ENCODE results near the gene HACD2. TPM values are rescaled to one million over a fixed set of nuclear protein-coding genes. Genes with fewer than 3 reads are reported as not detected.
A peak's percentile ranks its signal among the peaks of the same experiment; 100 is the strongest.

Gene HACD2
- total and polyA plus RNA-seq, 10 of the 15 experiments (the other 5 are each of a cell fraction or from before 2014, with no cell fraction given) = 9.1 to 30.0 (median 18.8) TPM

GRCh38 chr3:123536153-123536895 lies 48.5 kb downstream of the HACD2 start (continued):
- TF ChIP-seq KDM1A (IDR thresholded peaks at IDR 0.05; ENCODE audit: borderline replicate concordance) (no peak), ATF7 (IDR thresholded peaks at IDR 0.05; ENCODE audit: low read depth) (no peak), RB1 (IDR thresholded peaks at IDR 0.05; ENCODE audit: borderline replicate concordance) (no peak), REST (IDR thresholded peaks at IDR 0.05; ENCODE audit: low read depth, low read length) (no peak), CREB1 (IDR thresholded peaks at IDR 0.05; ENCODE audit: low read depth) (no peak), KLF5 (IDR thresholded peaks at IDR 0.05; ENCODE audit: partially characterized antibody) (no peak), ZBED1 (IDR thresholded peaks at IDR 0.05; ENCODE audit: borderline replicate concordance) (no peak; the same call in 1 of the 2 replicates), CBX5 (IDR thresholded peaks at IDR 0.05; ENCODE audit: low read depth) (no peak), BMI1 (IDR thresholded peaks at IDR 0.05; ENCODE audit: borderline replicate concordance) (no peak), SUPT20H (IDR thresholded peaks at IDR 0.05; ENCODE audit: borderline replicate concordance, control insufficient read depth, low read depth, low read length) (no peak), MEF2A (IDR thresholded peaks at IDR 0.05; ENCODE audit: insufficient read depth, low read depth, low read length) (peak; percentile 77; the same call in 1 of the 2 replicates), EZH2 (IDR thresholded peaks at IDR 0.05; ENCODE audit: borderline replicate concordance, control insufficient read depth, low read depth, low read length) (no peak), PAX8 (IDR thresholded peaks at IDR 0.05) (no peak), MAX (IDR thresholded peaks at IDR 0.05; ENCODE audit: low read depth, low read length) (no peak), SMAD5 (IDR thresholded peaks at IDR 0.05; ENCODE audit: low read depth) (no peak), BCL3 (IDR thresholded peaks at IDR 0.05; ENCODE audit: borderline replicate concordance, insufficient read depth, low read depth, low read length, poor library complexity, severe bottlenecking) (no peak), FOS (IDR thresholded peaks at IDR 0.05; ENCODE audit: borderline replicate concordance, extremely low read depth, insufficient read length) (no peak), SPI1 (IDR thresholded peaks at IDR 0.05; ENCODE audit: borderline replicate concordance, insufficient read depth, low read depth, low read length) (no peak), CHD1 (IDR thresholded peaks at IDR 0.05; ENCODE audit: low read depth, low read length) (no peak), SMARCA5 (IDR thresholded peaks at IDR 0.05) (no peak), STAT1 (conservative IDR thresholded peaks at IDR 0.05) (no peak), ELK1 (IDR thresholded peaks at IDR 0.05; ENCODE audit: low read depth, low read length) (no peak), ZZZ3 (IDR thresholded peaks at IDR 0.05; ENCODE audit: control insufficient read depth, insufficient read length, low read depth) (no peak), RBBP5 (conservative IDR thresholded peaks at IDR 0.05) (no peak)
